Right ventricle myocardium inferior (tissue), 1 donor: Measurements from ENCODE around the gene SMTNL2. TPM values are rescaled to one million over a fixed set of nuclear protein-coding genes. Genes with fewer than 3 reads are reported as not detected.
"Not testable (repeated sequence)": the region's sequence is repeated elsewhere in the genome, so short reads cannot be mapped to it uniquely, and the experiment has no call there.

Experiments
- ATAC-seq: fragments of 200-7000 bp; cut with Tn5 transposase; one replicate; pipeline ENCODE4 v1.9.1; 2020; ENCODE audit warnings: mild to moderate bottlenecking, moderate library complexity
- DNase-seq: peaks from one replicate; pipeline ENCODE4 v3.0.0; 2021; ENCODE audit errors: missing footprints
- intact Hi-C: fragments of 100-400 bp; cut with DNase I; formaldehyde crosslinking; loops from one replicate; pipeline ENCODE4 v1.11.0; 2022
- total RNA-seq: library from RNA; stranded (reverse); fragmentation: NEBNext Ultra II Directional; extraction: Animal tissue kit (Norgen Biotek cat#: 25700); gene quantifications from one replicate; pipeline ENCODE4 v1.2.1, GENCODE V29; 2021
- donor health status: DM: no; HTN: yes; CAD: no; lungs with severe emphysema.

SMTNL2 gene
- total RNA-seq, 1 donor from 2014 or later, result 48.6 TPM

- no peak for ATAC-seq
- intact Hi-C loops, result loop anchor here (5.0 kb wide), 1 partner anchor 42 kb away; no protein-coding TSS in a partner anchor
- DNase-seq, result no peak
Measured at GRCh38 chr17:4609761-4610160, 25.4 kb downstream of the SMTNL2 start.

GRCh38 chr17:4610162-4610561 lies 25.8 kb downstream of the SMTNL2 start:
- ATAC-seq (no peak), DNase-seq (peak; percentile 30)
- intact Hi-C loops, result no loop called here

GRCh38 chr17:4610656-4611055 lies 26.3 kb downstream of the SMTNL2 start:
- ATAC-seq (no peak), DNase-seq (no peak)
- intact Hi-C loops, result no loop called here

- intact Hi-C loops, result no loop called here
- DNase-seq (no peak), ATAC-seq (no peak)
Measured at GRCh38 chr17:4616476-4616875, 32.1 kb downstream of the SMTNL2 start.

- intact Hi-C loops, result no loop called here
- no peak for DNase-seq
- ATAC-seq, result no peak
Measured at GRCh38 chr17:4617090-4617489, 32.8 kb downstream of the SMTNL2 start.

- no peak for DNase-seq
- no peak for ATAC-seq
- intact Hi-C loops, result no loop called here
Measured at GRCh38 chr17:4617590-4618351, 33.4 kb downstream of the SMTNL2 start.

GRCh38 chr17:4620531-4621101 lies 36.3 kb downstream of the SMTNL2 start:
- DNase-seq (no peak), ATAC-seq (no peak)
- intact Hi-C loops, result loop anchor here (5.0 kb wide), 1 partner anchor 33 kb away; no protein-coding TSS in a partner anchor

- ATAC-seq (no peak), DNase-seq (no peak)
- intact Hi-C loops, result loop anchor here (5.0 kb wide), 1 partner anchor 35 kb away; no protein-coding TSS in a partner anchor
Measured at GRCh38 chr17:4622375-4622774, 38.0 kb downstream of the SMTNL2 start.

- DNase-seq, result no peak
- no peak for ATAC-seq
- intact Hi-C loops, result loop anchor here (5.0 kb wide), 1 partner anchor 36 kb away; no protein-coding TSS in a partner anchor
Measured at GRCh38 chr17:4623249-4623648, 38.9 kb downstream of the SMTNL2 start.

- intact Hi-C loops, result loop anchor here (5.0 kb wide), 1 partner anchor 37 kb away; no protein-coding TSS in a partner anchor
- not testable (repeated sequence) for ATAC-seq, DNase-seq
Measured at GRCh38 chr17:4624451-4624911, 40.2 kb downstream of the SMTNL2 start.

- DNase-seq, result peak; percentile 51
- ATAC-seq, result peak; percentile 53
- intact Hi-C loops, result loop anchor here (5.0 kb wide), 1 partner anchor 203 kb away; no protein-coding TSS in a partner anchor
Measured at GRCh38 chr17:4625181-4625617, 40.9 kb downstream of the SMTNL2 start.

GRCh38 chr17:4626734-4627256 lies 42.5 kb downstream of the SMTNL2 start:
- ATAC-seq (no peak), DNase-seq (no peak)
- intact Hi-C loops, result loop anchor here (1.0 to 5.0 kb wide), 2 partner anchors 60 to 204 kb away; no protein-coding TSS in a partner anchor

- ATAC-seq, result no peak
- intact Hi-C loops, result no loop called here
- DNase-seq, result peak; percentile 55
Measured at GRCh38 chr17:4631431-4631830, 47.1 kb downstream of the SMTNL2 start.

- no peak for ATAC-seq
- intact Hi-C loops, result no loop called here
- DNase-seq, result no peak
Measured at GRCh38 chr17:4631836-4632580, 47.7 kb downstream of the SMTNL2 start.

- intact Hi-C loops, result no loop called here
- ATAC-seq, result no peak
- no peak for DNase-seq
Measured at GRCh38 chr17:4632581-4632920, 48.2 kb downstream of the SMTNL2 start.

- intact Hi-C loops, result no loop called here
- DNase-seq (no peak), ATAC-seq (no peak)
Measured at GRCh38 chr17:4633643-4634042, 49.3 kb downstream of the SMTNL2 start.

GRCh38 chr17:4634976-4635375 lies 50.6 kb downstream of the SMTNL2 start:
- DNase-seq (no peak), ATAC-seq (no peak)
- intact Hi-C loops, result no loop called here

- DNase-seq (no peak), ATAC-seq (peak; percentile 43)
- intact Hi-C loops, result no loop called here
Measured at GRCh38 chr17:4635823-4636375, 51.6 kb downstream of the SMTNL2 start.
